T-cell (primary cell): ENCODE measurements around the gene KIAA1614. TPM values are rescaled to one million over a fixed set of nuclear protein-coding genes. Genes with fewer than 3 reads are reported as not detected.

Source experiments
- ATAC-seq, 4 experiments: fragments of 200-7000 bp in 3 of 4; fragments of 150-1000 bp in 1 of 4; cut with Tn5 transposase; replicated peaks in 1 of 4; 1 replicate in 3 of 4; 2 replicates in 1 of 4; pipeline ENCODE4 v1.10.0; 2021; ENCODE audit warnings: moderate library complexity in 3 of 4, mild to moderate bottlenecking in 2 of 4, moderate number of reproducible peaks in 1 of 4
- CTCF ChIA-PET, 2 donors: fragments of 300-600 bp; sonication (Branson Sonifier 250); formaldehyde crosslinking; loops; one replicate each; lab custom pipeline; 2022; ENCODE audit warnings: antibody characterized with exemption in 2 of 2; lab: Charles Lee
- POLR2A ChIA-PET, 2 donors: fragments of 300-600 bp; sonication (Branson Sonifier 250); formaldehyde crosslinking; loops; one replicate each; lab custom pipeline; 2022; ENCODE audit warnings: antibody characterized with exemption in 2 of 2; lab: Charles Lee
- DNase-seq, 35 experiments: peaks; one replicate each; pipeline versions ENCODE4 v3.0.0 to v3.0.0-alpha.2; 2013 to 2023
- H3K27ac ChIP-seq: one replicate; pipeline ENCODE4 v1.5.1; 2013; ENCODE audit warnings: low read length
- H3K27me3 ChIP-seq, 2 experiments: replicated peaks in 1 of 2; 1 replicate in 1 of 2; 2 replicates in 1 of 2; pipeline versions ENCODE4 v1.6.1 to v1.7.0; 2013; ENCODE audit warnings: low read length in 1 of 2, mixed read lengths in 1 of 2; ENCODE audit not compliant: control insufficient read depth in 2 of 2, insufficient read depth in 2 of 2; ENCODE audit errors: extremely low read depth in 1 of 2
- H3K36me3 ChIP-seq, 2 donors: 1 replicate in 1 of 2; 2 replicates in 1 of 2; pipeline versions ENCODE4 v1.6.1 to v1.7.0; 2013; ENCODE audit warnings: low read length in 1 of 2; ENCODE audit not compliant: control insufficient read depth in 2 of 2, insufficient read depth in 1 of 2; ENCODE audit errors: extremely low read depth in 1 of 2
- H3K4me1 ChIP-seq, 2 experiments: 1 replicate in 1 of 2; 2 replicates in 1 of 2; pipeline versions ENCODE4 v1.6.1 to v1.7.0; 2013; ENCODE audit warnings: low read length in 2 of 2, mixed read lengths in 1 of 2; ENCODE audit not compliant: insufficient read depth in 2 of 2, control insufficient read depth in 1 of 2; ENCODE audit errors: extremely low read depth in 1 of 2
- H3K4me3 ChIP-seq, 2 donors: 1 replicate in 1 of 2; 2 replicates in 1 of 2; pipeline versions ENCODE4 v1.5.1 to v1.7.0; 2013; ENCODE audit warnings: mild to moderate bottlenecking in 2 of 2, low read length in 1 of 2, moderate library complexity in 1 of 2; ENCODE audit not compliant: control insufficient read depth in 1 of 2; ENCODE audit errors: extremely low read depth in 1 of 2
- H3K9me3 ChIP-seq: 2 replicates; pipeline ENCODE4 v1.7.0; 2013
- H3K27ac Mint-ChIP-seq, 2 donors: one replicate each; pipeline ENCODE4 v1.8.0; 2020 to 2021; ENCODE audit warnings: mild to moderate bottlenecking in 2 of 2, mixed read lengths in 2 of 2
- H3K27me3 Mint-ChIP-seq, 2 donors: one replicate each; pipeline ENCODE4 v1.8.0; 2021 to 2022; ENCODE audit warnings: mixed read lengths in 2 of 2
- H3K36me3 Mint-ChIP-seq: one replicate; pipeline ENCODE4 v1.8.0; 2021; ENCODE audit warnings: mixed read lengths
- H3K4me1 Mint-ChIP-seq, 3 donors: one replicate each; pipeline ENCODE4 v1.8.0; 2020 to 2022; ENCODE audit warnings: mixed read lengths in 3 of 3, mild to moderate bottlenecking in 1 of 3
- H3K4me3 Mint-ChIP-seq, 3 donors: one replicate each; pipeline ENCODE4 v1.8.0; 2020 to 2022; ENCODE audit warnings: mild to moderate bottlenecking in 3 of 3, mixed read lengths in 3 of 3, moderate library complexity in 3 of 3
- H3K9me3 Mint-ChIP-seq, 3 donors: one replicate each; pipeline ENCODE4 v1.8.0; 2020 to 2022; ENCODE audit warnings: mixed read lengths in 3 of 3
- whole genome bisulfite sequencing: methylation state at CpG from one replicate; pipeline ENCODE4 v1.1.5; 2013; ENCODE audit warnings: missing lambda C conversion rate; ENCODE audit not compliant: insufficient coverage; 5-methylcytosine and 5-hydroxymethylcytosine counted together
- total RNA-seq, 35 experiments: library from RNA in 6 of 35; stranded (reverse) in 6 of 35; fragments of 120-200 nt in 1 of 35; gene quantifications; one replicate each; pipeline versions ENCODE4 v1.2.1 to v1.2.4 and lab custom pipeline; 2013 to 2026

Gene KIAA1614
- total RNA-seq, 5 donors from 2014 or later (not counting 1 experiment from before 2014, with no cell fraction given), result 0.05 to 0.38 (median 0.20) TPM

DNA sequence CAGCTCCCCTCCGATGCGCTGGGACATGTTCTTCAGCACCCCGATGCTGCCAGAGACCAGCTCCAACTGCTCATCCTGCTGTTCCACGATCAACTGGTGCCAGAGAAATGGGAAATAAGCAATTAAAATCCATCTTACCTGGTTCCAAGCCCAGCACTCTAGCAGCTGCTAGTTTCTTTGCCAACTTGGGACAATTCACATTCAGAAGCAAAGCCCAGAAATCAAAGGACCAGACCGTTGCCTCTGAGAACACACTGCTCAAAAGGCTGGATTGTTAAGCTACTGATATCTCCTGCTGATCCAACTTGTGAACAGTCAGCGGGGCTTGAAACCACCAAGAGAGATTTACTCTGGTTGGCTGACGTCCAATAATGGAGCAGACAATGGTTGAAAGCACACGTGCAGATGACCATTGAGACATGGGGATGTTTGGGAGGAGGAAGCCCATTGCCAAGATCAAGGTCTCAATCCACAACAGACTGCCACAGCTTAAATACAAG is 75.6 kb downstream of the KIAA1614 start:
- H3K36me3 ChIP-seq, result peaks cover 16 to 77% of the 10 kb centered on the region in 2 donors
- CTCF ChIA-PET, result interaction anchor here in 1 of 2 donors (1.0 kb wide), 1 partner anchor 154 kb away, joined by 3 read pairs; no protein-coding TSS in a partner anchor
- WGBS, result 97% methylated on average over 5 of the region's 8 CpGs
- Mint-ChIP-seq H3K27me3 (no peaks in the 10 kb centered on the region), H3K4me3 (no peak overlapping the region), H3K27ac (no peak overlapping the region), H3K9me3 (no peaks in the 10 kb centered on the region), H3K36me3 (peaks cover 68% of the 10 kb centered on the region), H3K4me1 (peaks cover 0 to 4% (median 1%) of the 10 kb centered on the region in 3 donors)
- no peaks in the 10 kb centered on the region for H3K9me3 ChIP-seq
- ATAC-seq (no peak), DNase-seq (no peak)
- no peak overlapping the region for H3K4me3 ChIP-seq
- H3K27ac ChIP-seq, result no peak overlapping the region
- H3K4me1 ChIP-seq, result no peaks in the 10 kb centered on the region
- no peaks in the 10 kb centered on the region for H3K27me3 ChIP-seq
- POLR2A ChIA-PET, result no interaction called here

DNA sequence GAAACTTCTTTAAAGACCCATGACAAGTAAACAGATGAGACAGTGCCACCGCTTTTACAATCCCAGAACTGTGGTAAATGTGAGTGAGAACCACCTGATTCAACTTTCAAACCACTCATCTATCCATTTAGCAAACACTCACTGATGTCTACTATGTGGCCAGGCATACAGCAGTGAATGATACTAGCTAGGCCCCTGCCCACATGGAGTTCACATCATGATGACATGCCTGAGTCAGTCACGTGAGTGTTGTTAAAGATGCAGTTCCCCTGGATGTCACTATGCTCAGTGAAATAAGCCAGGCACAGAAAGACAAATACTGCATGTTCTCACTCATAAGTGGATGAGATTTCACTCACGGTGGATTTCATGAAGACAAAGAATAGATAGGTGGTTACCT is 81.6 kb downstream of the KIAA1614 start:
- H3K27me3 Mint-ChIP-seq, result no peaks in the 10 kb centered on the region
- ChIA-PET POLR2A (interaction anchor here in 1 of 2 donors (0.7 kb wide), 1 partner anchor 442 kb away, joined by 3 read pairs; no protein-coding TSS in a partner anchor), CTCF (no interaction called here)
- no peak overlapping the region for H3K27ac ChIP-seq
- WGBS, result 83% methylated on average over 1 of the region's 3 CpGs
- H3K36me3 ChIP-seq, result peaks cover 5 to 49% of the 10 kb centered on the region in 2 donors
- no peak overlapping the region for H3K27ac Mint-ChIP-seq
- no peaks in the 10 kb centered on the region for H3K9me3 Mint-ChIP-seq
- H3K27me3 ChIP-seq, result no peaks in the 10 kb centered on the region
- DNase-seq, result no peak
- no peaks in the 10 kb centered on the region for H3K4me1 ChIP-seq
- H3K9me3 ChIP-seq, result no peaks in the 10 kb centered on the region
- no peak overlapping the region for H3K4me3 Mint-ChIP-seq
- H3K4me1 Mint-ChIP-seq, result peaks cover 0 to 7% (median 0%) of the 10 kb centered on the region in 3 donors
- H3K36me3 Mint-ChIP-seq, result peaks cover 45% of the 10 kb centered on the region
- H3K4me3 ChIP-seq, result no peak overlapping the region
- no peak for ATAC-seq

DNA sequence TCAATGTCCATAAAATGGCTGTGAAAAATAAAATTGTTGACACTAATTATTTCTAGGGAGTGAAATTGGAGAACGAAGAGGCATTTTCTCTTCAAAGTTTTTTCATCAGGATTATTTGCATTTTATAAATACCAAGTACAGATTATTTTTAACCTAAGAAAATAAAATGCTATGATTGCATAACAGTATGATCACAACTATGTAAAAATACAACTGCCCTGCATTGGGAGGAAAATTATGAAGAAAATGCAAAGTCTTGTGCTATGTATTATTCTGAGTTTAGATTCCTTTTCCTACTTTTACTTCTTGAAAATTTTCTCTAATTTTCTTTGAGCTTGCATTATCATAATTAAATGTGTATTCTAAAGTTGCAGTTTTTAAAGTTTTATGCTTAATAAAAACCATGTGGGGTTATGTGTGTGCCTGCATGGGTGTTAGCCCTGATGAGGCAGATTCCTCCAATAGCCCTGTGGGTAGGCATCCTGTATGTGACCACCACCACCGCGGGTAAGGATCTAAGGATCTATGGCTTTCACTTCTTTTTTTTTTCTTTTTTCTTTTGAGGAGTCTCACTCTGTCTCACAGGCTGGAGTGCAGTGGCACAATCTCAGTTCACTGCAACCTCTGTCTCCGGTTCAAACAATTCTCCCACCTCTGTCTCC is 85.3 kb downstream of the KIAA1614 start:
- Histone ChIP-seq H3K9me3 (no peaks in the 10 kb centered on the region), H3K36me3 (peaks cover 7 to 44% of the 10 kb centered on the region in 2 donors), H3K4me1 (no peaks in the 10 kb centered on the region), H3K27me3 (no peaks in the 10 kb centered on the region), H3K27ac (no peak overlapping the region), H3K4me3 (no peak overlapping the region)
- WGBS, result no CpG with 5 or more reads among the region's 4 CpGs
- DNase-seq, result no peak
- H3K36me3 Mint-ChIP-seq, result peaks cover 44% of the 10 kb centered on the region
- H3K27me3 Mint-ChIP-seq, result no peaks in the 10 kb centered on the region
- H3K27ac Mint-ChIP-seq, result no peak overlapping the region
- CTCF ChIA-PET, result no interaction called here
- H3K9me3 Mint-ChIP-seq, result no peaks in the 10 kb centered on the region
- H3K4me3 Mint-ChIP-seq, result no peak overlapping the region
- POLR2A ChIA-PET, result no interaction called here
- no peak for ATAC-seq
- peaks cover 0 to 9% (median 7%) of the 10 kb centered on the region in 3 donors for H3K4me1 Mint-ChIP-seq

Other genes starting within 250 kb of the KIAA1614 start
- 10 to 100 TPM; 12.6 to 18.9 (median 17.2) TPM for gene STX6, start 110.0 kb downstream of the KIAA1614 start, total RNA-seq
- gene MR1, start 121.1 kb downstream of the KIAA1614 start, total RNA-seq, result 10 to 100 TPM; 18.3 to 30.7 (median 22.7) TPM
- 10 to 100 TPM; 26.6 to 85.5 (median 32.2) TPM for gene IER5, start 175.8 kb downstream of the KIAA1614 start, total RNA-seq